ENCODE results near the gene CCDC30.

GRCh38 chr1:42480921-42481320 lies 17.8 kb downstream of the CCDC30 start:
- TF ChIP-seq POLR2A (IDR thresholded peaks at IDR 0.05) (no peak), CTCF (IDR thresholded peaks at IDR 0.05 in 8 of 11, conservative IDR thresholded peaks at IDR 0.05 in 3 of 11) (no peak), POLR2AphosphoS5 (IDR thresholded peaks at IDR 0.05) (no peak)
